Measurements from ENCODE around the gene LRRC27.

The LRRC27 gene

DNA sequence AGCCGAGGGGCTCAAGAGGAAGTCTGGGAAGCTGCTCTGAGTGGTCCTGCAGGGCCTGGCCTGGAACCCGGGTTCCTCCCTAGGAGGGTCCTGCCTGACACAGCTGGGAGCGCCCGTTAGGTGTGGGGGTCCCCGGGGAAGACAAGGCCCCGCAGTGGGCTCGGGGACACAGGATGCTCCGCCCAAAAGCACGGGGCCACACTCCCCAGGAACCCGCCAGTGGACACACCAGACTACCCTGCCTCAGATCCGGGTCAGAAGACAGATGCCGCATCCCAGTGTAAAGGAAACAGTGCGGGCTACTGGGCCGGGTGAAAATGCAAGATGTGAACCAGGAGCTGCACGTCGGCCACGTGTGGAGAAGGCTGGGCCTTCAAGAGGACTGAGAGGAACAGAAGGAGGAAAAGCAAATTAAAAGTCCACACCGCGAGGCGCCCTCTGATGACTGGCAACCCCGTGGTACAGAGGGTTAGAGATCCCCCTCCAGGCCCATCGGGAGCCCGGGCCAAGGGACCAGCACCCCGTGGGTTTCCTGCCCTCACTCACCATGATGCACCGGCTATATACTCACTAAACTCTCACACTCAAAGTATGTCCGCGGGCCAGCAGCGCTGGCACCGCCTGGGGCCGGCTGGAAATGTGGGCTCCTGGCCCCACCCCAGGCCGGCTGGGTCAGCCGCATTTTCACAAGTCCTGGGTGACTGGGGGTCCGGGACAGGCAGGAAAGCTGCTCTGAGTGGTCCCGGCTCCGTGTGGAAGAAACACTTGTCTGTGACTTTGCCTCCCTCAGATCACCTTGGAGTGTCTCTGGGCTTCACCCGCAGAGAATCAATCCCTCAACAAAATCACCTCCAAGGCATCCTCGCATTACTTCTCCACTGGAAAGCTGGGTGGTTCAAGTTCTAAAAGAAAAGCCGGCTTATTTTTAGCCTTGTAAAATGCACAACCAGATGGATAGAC is 30.3 kb upstream of the LRRC27 start:
- no peak for DNase-seq (ENCODE audit: low read depth in 2 of 2)

DNA sequence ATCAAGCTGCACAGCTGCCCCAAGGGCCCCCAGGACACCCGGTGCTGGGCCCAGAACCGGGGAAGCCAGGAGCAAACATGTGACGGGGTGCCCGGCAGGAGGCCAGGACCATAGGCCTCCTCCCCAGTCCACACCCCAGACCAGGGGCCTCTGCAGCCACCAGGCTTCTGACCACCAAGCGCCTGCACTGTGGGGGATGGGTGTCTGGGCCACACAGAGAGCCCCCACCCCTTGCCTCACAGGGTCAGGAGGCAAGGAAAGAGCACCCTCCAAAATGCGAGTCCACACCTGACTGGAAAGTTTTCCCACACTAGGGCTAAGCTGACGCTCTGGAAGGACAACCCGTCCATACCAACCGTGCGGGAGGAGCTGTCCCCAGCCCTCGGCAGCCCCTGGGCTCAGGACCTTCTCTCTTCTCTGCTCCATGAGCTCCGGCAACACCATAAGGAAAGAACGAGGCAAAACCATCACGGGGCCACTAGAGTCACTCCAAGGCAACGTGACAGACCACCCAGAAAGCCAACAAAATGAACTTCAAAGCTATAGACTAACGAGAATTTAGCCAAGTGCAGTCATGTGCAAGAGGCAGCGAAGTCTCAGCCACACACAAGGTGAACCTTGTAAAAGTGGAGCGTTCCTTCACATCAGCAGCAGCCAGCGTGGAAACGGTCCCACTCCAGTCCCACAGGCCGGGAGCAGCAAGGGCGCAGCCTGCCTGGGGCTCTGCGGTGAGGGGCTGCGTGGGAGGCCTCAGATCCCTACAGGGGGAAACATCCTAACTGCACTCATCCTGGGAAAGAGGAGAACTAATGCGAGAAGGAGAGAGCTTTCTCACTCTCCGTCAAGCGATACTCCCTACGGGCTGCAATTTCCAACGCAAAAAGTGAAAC is 29.3 kb upstream of the LRRC27 start:
- no peak for DNase-seq (ENCODE audit: low read depth in 2 of 2)

DNA sequence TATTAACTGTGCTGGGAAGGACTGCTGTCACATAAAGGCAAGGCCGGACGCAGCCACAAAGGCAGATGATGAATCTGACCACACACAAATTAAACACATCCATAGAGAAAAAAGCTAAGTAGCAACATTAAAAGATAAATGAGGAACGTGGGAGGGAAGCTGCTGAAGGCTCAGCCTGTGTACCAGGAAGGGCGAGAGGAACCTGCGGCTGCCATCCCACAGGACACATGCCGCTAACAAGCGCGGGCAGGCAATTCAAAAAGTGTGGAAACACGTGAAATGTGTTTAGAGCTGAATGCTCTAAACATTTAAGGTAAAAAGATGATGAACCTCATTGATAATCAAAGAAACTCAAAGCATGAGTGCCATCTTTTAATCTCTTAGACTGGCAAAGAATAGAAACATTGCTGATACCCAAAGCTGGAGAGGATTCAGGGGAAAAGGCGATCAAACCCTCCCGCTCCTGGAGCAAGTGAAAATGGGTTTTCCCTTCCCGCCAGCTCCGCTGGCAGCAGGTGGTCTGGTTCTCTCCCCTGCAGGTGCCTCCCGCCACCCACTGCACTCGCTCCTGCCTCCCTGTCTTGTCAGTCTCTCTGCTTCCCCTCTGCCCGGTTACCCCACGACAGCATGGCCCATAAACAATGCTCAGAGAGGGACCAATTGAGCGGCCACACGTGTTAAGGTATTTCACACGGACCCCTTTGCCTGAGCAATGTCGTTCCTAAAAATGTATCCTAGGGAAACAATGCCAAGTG is 28.5 kb upstream of the LRRC27 start:
- DNase-seq (ENCODE audit: low read depth in 2 of 2) = no peak

DNA sequence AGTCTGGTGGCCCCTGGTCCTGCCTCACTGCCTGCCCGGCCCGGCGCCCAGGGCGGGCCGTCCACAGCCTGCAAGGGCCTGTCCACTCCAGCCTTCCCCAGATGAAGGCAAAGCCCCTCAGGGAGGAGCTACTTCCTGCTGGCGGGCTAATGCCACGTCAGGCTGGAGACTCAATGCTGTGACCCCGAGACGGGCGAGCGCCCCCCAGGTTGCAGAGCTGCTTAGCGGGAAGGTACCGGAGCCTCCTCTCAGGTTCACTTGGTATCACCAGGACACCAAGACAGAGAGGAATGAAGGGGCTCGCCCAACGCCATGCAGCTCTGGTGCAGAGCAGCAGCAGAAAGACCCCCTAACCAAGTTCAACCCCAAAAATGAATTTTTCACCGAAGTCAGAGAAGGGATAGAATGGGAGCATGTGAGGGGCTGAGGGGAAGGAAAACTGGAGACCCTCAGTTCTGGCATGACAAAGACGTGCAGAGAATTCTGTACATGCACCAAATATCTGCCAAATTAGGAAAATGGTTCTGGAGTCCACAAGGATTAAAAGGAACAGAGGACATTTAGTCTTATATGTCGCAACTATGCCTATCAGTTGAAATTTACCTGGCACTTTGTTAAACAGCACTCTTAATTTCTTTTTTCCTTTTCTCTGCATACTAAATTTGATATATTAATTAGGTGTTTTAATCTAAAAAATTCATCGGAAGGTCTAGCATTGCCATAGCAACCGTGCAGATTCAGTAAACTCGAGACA is 27.1 kb upstream of the LRRC27 start:
- no peak for DNase-seq (ENCODE audit: low read depth in 2 of 2)

DNA sequence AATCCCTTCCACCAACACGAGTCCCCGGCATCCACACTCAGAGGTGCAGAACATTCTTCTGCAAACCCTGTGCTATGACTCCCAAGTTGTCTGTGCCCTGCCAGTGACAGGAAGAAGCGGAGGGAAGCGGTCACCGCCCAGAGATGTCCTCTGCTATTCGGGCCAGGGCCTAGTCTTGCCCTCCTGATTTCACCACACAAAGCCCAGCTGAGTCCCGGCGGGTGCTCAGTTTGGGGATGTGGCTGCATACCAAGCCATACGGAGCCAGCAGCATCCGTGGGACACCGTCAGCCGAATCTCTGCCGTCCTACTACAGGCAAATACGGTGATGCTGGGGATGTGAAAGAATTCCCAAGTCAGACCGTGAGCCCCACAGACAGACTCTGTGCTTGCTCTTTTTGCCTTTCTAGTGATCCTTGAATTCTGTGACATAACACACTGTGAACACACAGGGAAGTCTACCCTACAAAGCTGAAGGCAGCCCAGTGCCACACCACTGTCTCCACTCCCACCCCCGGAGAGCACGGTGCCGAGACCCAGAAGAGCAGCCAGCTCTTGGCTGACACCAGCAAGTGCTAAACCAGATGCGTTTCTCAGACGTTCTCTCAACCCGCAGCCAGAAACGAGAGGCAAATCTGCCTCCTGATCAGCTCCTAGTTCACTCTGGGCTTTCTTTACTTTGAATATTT is 26.2 kb upstream of the LRRC27 start:
- DNase-seq (ENCODE audit: low read depth in 2 of 2) = no peak

DNA sequence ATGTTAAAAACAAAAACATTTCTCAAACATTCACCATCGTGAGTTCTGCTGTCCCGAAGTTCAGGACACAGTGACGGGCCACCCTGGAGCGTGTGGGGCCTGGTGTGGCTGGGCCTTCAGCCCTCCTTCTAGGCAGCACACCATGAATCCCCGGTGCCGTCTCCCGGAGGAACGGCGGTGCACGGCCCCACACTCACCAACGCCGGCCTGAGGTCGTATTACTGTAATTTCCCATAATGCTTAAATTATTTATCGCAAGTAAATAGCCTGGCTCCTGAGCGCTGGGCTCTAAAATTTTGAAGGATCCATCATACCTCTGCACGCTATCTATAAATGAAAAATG is 25.7 kb upstream of the LRRC27 start:
- no peak for DNase-seq (ENCODE audit: low read depth in 2 of 2)

DNA sequence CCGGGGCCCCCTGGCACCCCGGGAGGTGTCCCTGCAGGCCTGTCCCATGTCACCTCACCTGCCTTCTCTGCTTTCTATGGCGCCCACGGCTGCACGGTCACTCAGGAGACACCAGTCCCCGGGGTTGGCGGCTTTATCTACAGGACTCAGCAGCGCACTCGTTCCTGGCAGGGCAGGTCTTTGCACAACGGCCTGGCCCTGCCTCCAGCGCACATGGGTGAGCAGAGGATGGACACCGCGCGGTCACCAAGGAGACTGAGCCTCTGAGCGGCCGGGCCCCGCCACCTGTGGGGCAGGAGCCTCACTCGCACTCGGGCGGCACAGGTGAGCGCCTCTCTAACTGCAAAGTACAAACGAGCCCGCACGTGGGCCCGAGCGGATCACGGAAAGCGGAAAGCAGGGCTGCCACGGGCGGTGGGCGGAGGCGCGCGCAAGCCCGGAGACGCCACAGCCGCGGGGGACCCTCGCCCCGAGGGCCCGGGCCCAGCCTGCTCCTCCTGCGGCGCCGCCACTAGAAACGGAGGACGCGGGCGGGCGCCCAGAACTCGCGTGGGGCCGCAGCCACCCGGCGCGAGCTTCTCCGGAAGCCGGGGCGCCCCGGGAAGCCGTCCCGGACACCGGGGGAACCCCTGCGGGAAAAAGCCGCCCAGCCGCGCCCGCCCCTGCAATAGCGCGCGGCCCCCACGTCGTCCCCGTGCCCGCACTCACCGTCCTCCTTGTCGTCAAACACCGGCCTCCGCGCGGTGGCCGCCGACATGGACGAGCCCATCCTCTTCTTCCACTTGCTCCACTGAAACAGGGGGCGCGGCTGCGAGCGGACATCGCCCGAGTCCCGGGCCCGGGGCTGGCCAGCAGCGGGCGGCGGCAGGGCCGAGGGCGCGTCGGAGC is 24.9 kb upstream of the LRRC27 start:
- no peak for DNase-seq (ENCODE audit: low read depth in 2 of 2)

DNA sequence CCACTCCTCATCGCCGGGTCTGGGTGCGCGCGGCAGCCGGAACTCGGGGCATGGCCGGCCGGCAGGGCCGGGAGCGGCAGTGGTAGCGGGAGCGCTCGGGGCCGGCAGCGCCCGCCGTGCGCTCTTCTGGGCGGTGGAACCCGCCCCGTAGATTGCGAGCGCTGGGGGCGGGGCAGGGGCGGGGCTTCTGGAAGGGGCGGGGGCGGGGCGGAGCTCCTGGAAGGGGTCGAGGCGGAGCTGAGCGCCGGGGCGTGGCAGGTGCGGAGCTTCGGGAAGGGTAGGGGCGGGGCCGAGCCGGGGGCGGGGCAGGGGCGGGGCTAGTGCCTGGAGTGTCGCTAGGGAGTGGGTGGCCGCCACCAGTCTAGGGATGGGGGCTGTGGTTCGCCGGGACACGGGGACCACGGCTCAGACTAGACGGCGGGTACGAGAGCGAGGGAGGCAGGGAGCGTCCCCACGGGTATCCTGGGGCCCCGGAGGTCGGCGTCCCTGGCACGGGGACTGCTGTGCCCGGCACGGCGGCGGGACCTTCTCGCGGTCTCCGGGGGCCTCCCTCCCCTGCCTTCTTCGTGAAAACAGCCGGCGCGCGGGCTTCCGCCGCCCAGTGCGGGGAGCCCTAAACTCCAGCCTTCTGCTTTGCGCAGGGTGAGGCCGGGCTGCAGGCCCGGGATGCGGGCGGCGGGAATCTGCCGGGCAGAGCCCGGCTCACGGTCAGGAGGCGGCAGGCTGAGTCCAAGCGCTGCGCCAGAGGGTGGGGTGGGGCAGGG is 24.0 kb upstream of the LRRC27 start, which contains the start of gene STK32C:
TSS of gene STK32C (minus strand) at position 128 of the 764 bp plus-strand sequence. CDS start at position 11, 117 bp downstream.
- DNase-seq (ENCODE audit: low read depth in 2 of 2) = peak; percentile 86

DNA sequence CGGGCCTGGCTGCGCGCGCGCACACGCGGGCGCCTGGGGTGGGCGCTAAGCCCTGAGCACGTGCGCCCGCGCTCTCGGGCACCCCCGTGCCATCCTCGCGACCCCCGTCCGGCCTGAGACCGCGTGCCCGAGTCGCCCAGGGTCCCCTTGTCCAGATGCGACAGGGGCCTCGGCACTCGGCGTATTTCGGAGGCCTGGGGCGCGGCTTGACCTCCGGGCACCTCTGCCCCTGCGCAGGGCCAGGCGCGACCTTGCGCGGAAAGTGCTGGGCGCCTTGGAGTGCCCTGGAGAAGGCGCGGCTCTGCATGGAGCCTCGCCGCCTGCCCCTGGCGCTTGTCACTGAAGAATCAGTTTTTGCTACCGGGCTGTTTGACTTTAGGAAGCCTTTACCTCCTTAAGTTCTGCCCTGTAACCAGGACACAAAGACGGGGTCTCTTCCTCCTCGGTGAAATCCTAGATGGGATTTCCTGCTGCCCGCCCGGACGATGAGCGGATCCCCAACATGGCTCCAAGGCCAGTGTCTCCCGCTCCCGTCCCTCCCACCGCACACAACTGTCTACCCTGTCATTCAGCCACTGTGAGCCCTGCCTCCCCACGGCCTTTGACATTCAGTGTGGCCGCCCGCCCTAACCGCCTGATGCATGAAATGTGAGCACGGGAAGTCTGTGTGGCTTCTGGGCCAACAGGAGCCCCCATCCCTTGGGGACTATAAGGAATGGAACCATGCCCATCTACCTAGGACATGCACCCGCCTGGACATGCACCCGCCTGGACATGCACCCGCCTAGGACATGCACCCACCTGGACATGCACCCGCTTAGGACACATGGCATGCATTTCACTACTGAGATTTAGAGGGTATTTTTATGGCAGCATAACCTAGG is 23.2 kb upstream of the LRRC27 start:
- DNase-seq (ENCODE audit: low read depth in 2 of 2) = no peak

DNA sequence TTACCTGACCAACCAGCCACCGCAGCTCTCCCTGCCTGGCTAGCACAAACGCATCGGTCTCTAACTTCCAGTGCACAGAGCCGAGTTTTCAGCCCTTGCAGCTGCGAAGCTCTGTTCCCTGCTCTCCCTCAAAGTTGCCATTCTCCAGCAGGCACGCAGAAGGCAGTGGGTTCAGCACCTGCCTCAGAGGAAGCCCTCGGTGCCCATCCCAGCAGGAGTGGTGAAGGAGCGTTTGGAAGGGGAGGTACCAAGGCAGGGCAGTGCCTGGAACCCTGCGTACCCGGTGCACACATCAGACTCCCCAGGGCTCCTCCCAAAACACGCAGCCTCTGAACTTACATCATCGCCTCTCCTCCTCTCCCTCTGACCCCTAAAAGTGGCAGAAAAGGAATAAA is 22.5 kb upstream of the LRRC27 start:
- no peak for DNase-seq (ENCODE audit: low read depth in 2 of 2)

DNA sequence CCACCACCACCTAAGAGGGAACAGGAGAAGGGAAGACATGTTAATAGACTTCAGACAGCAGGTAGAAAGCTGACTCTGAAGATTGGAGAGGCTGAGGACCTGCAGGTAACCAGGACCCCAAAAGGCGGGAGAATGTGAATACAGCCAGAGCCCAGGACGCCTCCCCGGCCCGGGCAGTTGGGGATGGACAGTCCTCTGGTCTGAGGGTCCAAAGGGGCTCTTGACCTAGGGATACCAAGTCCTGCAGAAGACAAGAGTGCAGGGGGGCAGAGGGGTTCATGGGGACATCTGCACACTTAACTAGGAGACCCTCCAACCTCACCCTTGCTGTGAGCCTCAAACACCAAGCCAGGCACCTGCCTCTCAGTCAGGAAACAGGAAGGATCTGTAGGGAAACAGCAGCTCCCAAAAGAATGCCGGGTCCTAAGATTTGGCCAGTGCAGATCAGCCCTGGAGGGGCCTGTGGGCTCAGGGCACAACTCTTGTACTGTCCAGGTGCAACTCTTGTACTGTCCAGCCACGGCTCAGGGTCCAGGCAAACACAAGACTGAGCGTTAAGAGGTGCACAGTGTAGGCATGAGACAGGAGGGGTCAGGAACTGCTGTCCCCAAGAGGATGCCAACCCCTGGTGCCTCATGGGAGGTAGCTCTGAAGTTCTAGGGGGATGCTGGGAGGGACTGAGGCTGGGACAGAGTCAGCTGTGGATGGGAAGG is 22.0 kb upstream of the LRRC27 start:
- no peak for DNase-seq (ENCODE audit: low read depth in 2 of 2)

DNA sequence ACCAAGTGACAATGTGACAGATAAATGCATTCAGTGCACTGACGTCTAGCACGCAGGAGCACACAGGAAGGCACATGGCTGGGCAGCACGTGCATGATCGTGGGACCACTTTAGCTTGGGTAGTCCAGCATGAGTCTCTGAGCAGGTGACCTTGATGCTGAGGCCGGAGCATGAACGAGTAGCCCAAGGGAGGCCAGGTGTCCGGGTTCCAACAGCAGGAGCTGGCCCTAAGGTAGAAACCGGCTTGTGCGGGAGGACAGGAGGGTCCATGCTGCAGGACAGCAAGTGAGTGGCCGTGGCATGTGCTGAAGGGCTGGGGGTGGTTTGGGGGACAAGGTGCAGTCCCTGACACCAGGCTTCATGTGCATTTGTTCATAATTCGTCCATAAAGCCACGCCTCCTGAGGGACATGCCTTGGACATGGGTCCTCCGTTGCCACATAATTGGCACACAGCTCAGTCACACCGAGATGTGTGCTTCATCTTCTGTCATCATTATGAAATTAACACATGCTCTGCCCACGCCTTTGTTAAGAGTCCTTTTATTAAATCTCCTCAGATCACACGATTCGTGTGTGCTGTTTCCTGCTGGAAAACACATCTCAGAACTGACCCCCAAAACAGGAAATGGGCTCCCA is 21.2 kb upstream of the LRRC27 start:
- DNase-seq (ENCODE audit: low read depth in 2 of 2) = no peak

DNA sequence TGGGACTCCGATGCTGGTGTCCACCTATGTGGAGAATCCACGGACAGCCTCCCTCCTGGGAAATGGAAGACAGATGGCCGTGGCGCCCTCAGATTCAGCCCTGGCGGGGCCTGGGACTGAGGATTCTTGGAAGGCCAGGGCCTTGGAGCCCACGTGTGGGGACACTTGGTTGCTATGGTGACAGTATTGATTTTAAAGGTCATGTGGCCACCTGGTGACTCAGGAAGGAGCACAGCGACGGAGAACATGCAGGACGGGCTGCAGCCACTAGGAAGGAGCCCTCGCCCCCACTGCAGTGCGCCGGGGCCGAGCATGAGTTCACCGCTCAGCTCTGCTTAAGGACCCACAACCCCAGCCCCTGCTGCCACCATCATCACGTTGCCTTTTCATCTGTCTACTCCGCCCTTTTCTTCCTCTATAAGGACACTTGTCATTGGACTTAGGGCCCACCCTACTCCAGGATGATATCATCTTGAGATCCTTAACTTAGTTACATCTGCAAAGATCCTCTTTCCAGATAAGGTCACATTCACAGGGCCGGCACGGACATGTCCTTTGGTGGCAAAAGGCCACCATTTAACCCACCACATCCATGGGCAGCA is 20.6 kb upstream of the LRRC27 start:
- no peak for DNase-seq (ENCODE audit: low read depth in 2 of 2)

DNA sequence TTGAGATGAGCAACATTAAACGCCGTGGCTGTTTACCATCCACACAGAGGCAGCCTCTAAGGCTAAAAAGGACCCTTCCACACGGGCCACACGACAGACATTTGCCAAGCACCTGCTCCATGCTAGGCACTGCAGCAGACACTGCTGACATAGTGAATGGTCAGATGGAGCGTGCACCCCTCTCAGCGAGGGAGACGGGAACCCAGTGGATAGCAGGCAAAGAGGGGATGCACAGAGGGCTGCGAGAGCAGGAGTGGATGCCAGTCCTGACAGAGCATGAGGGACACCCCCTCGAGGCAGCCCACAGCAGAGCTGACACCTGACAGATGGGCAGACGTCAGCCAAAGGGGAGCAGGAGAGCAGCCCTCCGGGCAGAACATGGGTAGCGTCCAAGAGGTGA is 18.7 kb upstream of the LRRC27 start:
- no peak for DNase-seq (ENCODE audit: low read depth in 2 of 2)

DNA sequence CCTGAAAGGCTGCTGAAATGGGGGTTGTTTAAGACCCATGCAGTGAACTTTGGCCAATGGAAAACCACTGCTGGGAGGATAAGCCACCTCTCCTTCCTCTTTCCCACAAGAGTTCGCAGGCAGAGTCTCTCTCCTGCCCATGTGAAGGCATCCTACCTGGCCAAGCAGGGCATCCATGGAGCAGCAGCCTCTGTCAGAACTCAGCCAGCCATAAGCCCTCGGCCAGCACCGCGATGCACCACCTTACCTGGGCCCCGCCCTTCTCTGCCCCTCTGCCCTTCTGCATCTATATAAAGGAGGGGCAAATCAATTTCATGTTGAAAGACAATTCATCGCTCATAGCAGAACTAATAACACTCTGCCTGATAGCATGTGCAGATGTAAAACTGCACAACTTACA is 18.1 kb upstream of the LRRC27 start:
- no peak for DNase-seq (ENCODE audit: low read depth in 2 of 2)

DNA sequence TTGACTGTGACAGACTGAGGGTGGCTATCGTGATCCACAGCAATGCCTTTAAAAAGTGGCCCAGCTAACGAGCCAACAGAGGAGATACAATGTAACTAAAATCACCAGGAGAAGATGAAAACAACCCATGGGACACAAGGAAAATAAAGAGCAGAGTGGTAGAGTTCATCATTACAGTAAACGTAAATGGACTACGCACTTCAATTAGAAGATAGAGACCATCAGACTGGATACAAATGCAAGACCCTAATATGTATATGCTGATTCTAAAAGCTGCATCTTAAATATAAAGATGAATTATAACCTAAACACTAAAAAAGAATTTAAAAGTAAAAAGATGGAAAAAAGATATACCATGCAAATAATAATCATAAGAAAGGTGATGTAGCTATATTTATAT is 17.7 kb upstream of the LRRC27 start:
- no peak for DNase-seq (ENCODE audit: low read depth in 2 of 2)
